Activated T-helper 1 cell treated with anti-CD3 and anti-CD28 coated beads, Interleukin-2, amount 50 U/mL, for 16 hours (primary cell): ENCODE results near the gene FREY1.

Source experiments
- DNase-seq, 2 donors: peaks; one replicate each; pipeline ENCODE4 v3.0.0-alpha.2; 2020; ENCODE audit warnings: low read depth in 1 of 2, low spot score in 1 of 2

The FREY1 gene, protein sequence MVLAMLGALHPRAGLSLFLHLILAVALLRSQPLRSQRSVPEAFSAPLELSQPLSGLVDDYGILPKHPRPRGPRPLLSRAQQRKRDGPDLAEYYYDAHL

DNA sequence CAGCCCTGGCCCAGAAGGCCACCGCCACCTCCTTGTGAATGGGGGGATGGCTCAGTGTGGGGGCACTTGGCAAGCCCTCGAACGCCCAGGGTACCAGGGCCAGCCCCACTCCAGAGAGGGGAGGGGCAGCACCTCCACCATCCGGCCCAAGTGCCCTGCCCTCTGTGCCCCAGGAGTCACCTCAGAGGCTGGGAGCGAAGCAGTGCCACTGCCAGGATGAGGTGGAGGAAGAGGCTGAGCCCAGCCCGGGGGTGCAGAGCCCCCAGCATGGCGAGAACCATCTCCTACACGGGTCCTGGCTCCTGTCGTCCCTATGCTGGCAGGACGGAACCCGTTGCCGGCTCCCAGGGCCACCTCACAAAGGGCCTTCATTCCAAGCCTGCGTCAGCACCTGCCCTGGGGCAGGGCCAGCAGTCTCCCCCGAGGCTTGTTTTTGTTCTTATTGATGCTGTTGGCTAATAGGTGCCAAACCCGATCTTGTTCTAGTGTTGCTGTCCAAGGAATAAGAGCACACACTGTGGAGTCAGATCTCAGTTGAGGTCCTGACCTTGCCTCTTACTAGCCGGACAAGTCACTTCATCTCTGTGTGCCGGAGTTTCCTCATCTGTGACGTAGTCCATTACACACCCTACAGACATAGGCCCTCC, at the start of gene FREY1:
Gene FREY1 (minus strand): TSS at position 307 of the 647 bp plus-strand sequence. CDS start 26 bp downstream, at position 281.
- DNase-seq, result no peak

DNA sequence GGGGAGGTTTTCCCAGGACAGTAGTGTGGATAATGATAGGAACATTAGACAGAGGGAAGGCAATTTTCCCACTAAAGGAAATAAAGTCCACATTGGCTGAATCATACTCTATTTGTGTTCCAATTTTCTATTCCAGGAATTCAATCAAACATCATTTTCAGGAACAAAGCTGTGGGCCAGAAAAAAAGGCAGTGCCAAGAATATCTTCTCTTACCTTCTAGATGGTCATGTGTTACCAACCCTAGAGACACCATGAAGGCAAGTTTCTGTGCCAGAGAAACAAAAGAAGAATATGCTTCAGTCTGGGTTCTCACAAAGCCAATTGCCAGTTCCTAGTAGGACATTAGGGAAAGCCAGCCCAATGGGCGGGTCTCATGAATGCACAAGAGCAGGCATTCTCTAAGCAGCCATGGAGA, 42.9 kb upstream of the FREY1 start:
- no peak for DNase-seq

DNA sequence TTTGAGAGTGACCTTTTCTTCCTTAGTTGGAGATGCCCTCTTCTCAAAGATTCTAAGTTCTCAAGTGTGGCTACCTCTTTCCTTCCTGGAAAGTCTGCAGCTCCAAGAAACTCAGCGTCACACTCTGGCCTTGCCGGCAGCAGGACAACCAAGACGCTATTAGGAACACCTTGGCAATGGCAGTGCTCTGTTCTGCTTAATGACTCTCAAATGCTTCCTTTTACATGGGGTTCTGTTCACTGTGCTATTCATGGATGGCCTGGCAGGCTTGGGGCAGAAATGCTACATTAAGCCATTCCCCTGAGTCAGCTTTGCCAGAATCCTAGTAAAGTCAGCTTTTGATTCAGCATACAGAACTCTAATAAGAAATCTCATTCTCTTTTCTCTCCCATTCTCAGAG, 41.3 kb upstream of the FREY1 start:
- DNase-seq, result no peak

- no peak for DNase-seq
Measured at GRCh38 chr11:45947885-45948284, 40.8 kb upstream of the FREY1 start.

- DNase-seq, result no peak
Measured at GRCh38 chr11:45945397-45945999, 38.4 kb upstream of the FREY1 start.

DNA sequence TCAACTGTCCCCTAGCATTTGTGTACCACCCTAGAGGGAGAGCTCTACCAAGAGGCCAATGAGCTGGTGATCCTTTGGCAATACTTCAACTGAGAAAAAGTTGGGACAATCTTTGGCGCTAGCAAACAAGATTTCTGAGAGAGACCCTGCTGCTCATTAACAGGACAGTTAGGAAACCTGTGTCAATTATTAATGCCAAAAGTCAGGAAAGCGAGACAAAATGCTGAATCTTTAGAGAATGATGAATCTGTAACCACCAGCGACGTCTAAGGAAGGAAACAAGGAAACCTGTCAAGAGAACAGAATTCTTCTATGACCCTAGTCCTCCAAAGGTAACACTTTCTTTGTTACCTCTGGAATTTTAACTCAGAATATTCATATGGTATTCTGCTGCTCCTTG, 35.3 kb upstream of the FREY1 start:
- DNase-seq, result no peak

DNA sequence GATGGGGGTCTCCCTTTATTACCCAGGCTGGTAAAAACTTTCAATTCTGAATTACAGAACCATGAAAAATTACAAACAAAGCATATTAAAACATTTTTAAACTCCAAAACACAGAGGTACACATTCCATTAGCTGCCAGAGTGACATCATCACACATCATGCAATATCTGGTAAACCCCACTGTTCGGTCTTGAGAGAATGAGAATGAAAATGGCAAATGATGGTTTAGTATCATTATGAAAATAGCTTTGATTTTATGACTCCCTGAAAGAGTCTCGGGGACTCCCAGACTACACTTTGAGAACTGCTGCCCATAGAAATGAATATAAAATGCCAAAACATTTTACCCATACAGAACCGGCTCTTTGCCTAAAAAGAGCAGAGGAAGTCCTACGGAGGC, 34.2 kb upstream of the FREY1 start:
- DNase-seq, result no peak

- DNase-seq, result no peak
Measured at GRCh38 chr11:45939836-45940235, 32.8 kb upstream of the FREY1 start.

DNA sequence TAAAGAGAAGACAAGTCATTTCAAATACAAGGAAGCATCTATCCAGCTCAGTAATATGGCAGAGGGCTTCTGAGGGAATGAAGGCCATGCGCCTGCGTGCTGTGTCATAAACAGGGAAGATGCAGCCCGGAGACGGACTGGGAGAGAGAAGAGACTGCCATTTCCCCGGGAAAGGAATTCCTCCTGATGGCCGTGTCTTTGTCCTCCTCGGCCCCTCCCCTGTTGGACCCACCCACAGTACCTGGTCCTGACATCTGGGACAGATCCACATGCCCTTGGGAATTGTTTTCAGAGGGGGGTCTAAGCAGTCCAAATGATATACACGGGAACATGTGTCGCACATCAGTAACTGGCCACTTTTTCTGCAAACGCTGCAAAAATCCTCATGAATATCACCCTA, 30.8 kb upstream of the FREY1 start:
- no peak for DNase-seq

GRCh38 chr11:45936511-45937054, 29.5 kb upstream of the FREY1 start:
- DNase-seq, result no peak

DNA sequence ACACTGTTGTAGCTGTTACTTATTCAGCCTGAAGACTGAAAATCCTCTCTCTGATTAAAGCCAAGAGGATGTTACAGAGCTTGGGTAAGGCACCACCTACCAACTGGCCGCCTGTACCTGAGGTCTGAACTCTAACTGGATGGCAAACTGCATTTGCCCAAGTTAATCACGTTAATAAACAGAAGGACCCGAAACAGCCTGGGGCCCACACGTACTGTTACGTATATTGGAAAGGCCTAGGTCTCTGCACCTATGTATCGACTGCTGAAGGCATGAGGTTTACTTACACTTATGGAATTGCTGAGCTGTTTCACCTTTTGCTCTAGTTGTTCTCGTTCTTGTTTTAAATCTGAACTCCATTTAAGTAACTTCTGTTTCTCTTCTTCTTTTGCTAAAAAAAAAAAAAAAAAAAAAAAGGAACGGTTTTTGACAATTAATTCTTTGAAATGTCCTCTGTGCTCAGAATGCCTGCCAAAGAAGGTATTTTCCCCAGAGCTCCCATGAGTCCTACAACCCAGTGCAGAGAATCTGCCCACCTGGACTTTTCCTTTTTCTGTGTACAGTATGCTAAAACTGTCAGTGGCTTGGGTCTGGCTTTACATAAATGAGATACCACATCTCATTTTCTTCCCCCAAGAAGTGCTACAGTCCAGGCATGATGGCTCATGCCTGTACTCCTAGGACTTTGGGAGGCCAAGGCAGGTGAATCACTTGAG, 28.4 kb upstream of the FREY1 start:
- DNase-seq, result no peak

GRCh38 chr11:45934580-45935318, 27.7 kb upstream of the FREY1 start:
- no peak for DNase-seq

GRCh38 chr11:45933846-45934579, 26.9 kb upstream of the FREY1 start:
- no peak for DNase-seq

DNA sequence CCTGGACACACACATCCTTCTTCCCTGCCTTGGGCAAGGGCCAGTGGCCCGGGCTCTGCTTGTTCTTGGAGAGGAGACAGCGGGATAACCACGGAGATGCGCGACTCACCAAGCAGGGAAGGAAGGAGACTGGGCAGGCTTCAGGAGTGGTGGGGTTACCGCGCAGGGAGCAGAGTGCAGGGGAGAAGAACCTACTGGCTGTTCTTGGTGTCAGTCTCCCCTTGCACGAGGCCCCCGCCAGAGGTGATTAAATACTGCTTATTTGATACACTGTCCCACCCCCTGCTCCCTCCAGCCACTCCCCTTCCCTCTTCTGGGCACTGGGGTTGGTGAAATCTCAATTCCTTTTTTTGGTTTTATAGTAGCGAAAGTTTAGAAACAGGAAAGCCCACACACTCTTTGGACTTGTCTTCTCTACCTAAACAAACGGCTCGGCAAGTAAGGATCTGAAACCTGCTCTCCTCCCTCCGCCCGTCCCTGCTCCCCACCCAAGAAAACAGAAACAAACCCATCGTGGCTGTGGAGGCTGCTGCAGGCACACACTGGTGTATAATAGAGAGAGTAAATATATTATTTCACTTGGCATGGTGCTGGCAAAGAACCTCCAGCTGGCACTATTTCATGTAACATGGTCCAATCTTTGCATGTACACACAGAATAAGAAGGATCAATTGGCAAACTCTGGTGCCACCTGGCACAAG, 26.2 kb upstream of the FREY1 start:
- no peak for DNase-seq

DNA sequence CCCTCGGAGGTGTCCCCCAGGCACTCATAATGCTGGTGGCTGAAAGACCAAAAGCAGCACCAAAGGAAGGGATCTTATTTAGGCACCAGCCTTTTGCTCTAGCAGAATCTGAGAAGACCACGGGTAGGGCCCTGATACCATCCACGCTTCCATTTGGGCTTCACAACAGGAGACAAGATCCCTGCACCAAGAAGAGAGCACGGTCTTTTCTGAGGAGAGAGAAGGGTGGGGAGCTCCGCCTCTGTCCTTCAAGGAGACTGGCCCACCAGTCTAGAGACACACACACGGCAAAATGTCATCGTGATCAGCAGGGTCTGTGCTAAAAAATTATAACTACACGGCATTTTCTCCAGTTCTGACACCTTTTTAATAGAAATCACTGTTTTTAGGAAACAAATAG, 25.1 kb upstream of the FREY1 start:
- no peak for DNase-seq

- no peak for DNase-seq
Measured at GRCh38 chr11:45931739-45932138, 24.7 kb upstream of the FREY1 start.

DNA sequence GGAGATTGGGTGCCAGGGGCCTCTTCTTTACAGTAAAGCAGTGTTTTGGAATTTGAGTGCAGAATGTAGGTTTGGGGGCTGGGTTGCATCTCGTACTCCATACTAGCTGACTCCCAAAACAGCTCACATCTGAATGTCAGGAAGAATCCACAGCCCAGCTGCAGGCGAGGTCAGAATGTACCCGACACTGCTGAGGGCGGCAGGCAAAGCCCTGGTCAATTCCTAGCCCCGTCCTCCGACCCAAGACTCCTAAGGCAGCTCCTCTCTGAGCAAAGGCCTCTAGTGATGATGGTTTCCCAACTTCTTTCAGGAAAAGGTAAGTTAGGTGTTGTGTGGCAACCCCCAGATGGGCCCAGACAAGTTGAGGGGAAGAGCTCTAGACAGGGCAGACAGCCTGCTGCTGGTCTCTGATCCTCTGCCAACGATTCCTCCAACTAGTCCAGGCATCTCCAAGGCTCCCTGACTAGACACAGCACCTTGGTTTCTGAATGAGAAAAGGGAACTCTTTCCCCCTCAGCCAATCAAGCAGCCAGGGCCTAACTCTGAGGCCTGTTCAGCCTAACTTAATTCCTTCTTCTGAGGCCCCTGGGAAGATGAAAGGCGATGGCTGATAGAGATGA, 24.0 kb upstream of the FREY1 start:
- no peak for DNase-seq

GRCh38 chr11:45930031-45930794, 23.1 kb upstream of the FREY1 start:
- no peak for DNase-seq

- DNase-seq, result no peak
Measured at GRCh38 chr11:45929486-45930030, 22.5 kb upstream of the FREY1 start.
